Brain microvascular endothelial cell (primary cell): ENCODE measurements around the gene SIK1.
"Not testable (repeated sequence)": the region's sequence is repeated elsewhere in the genome, so short reads cannot be mapped to it uniquely, and the experiment has no call there.

Experiments used
- DNase-seq: peaks from one replicate; pipeline ENCODE4 v3.0.0-alpha.2; 2020
- H3K27ac ChIP-seq: fragments of 250-450 bp; sonication (Bioruptor Pico); 2 replicates; pipeline ENCODE4 v1.5.1; 2020; ENCODE audit warnings: mild to moderate bottlenecking, moderate library complexity
- H3K27me3 ChIP-seq: fragments of 250-450 bp; sonication (Bioruptor Pico); replicated peaks from 2 replicates; pipeline ENCODE4 v1.5.1; 2020; ENCODE audit warnings: mild to moderate bottlenecking
- H3K36me3 ChIP-seq: fragments of 250-450 bp; sonication (Bioruptor Pico); replicated peaks from 2 replicates; pipeline ENCODE4 v1.5.1; 2020; ENCODE audit warnings: mild to moderate bottlenecking
- H3K4me3 ChIP-seq: 2 replicates; pipeline ENCODE4 v1.5.1; 2011; ENCODE audit warnings: low read depth, mild to moderate bottlenecking, control low read depth, low read length, moderate library complexity
- in situ Hi-C: cut with HindIII; loops from 2 replicates; pipeline ENCODE4 v1.10.0; 2017; ENCODE audit warnings: low sequenced_read_pairs, low pct_ligation_motif_present

The SIK1 gene

GRCh38 chr21:43426004-43426403 lies 927 bp downstream of the SIK1 start:
- in situ Hi-C loops, H3K27me3 ChIP-seq, H3K4me3 ChIP-seq, H3K27ac ChIP-seq, DNase-seq, H3K36me3 ChIP-seq: not testable (repeated sequence)

GRCh38 chr21:43419475-43419874 lies 7.5 kb downstream of the SIK1 start:
- in situ Hi-C loops, DNase-seq, H3K4me3 ChIP-seq, H3K27me3 ChIP-seq, H3K27ac ChIP-seq, H3K36me3 ChIP-seq: not testable (repeated sequence)

- DNase-seq, in situ Hi-C loops: not testable (repeated sequence)
Observed at GRCh38 chr21:43414576-43414975, 12.4 kb downstream of the SIK1 start.

GRCh38 chr21:43412020-43412788 lies 14.7 kb downstream of the SIK1 start:
- H3K4me3 ChIP-seq, H3K36me3 ChIP-seq, DNase-seq, in situ Hi-C loops, H3K27me3 ChIP-seq, H3K27ac ChIP-seq: not testable (repeated sequence)

More at GRCh38 chr21:43414576-43414975, 12.4 kb downstream of the SIK1 start:
- H3K27me3 ChIP-seq, H3K27ac ChIP-seq, H3K36me3 ChIP-seq, H3K4me3 ChIP-seq: not testable (repeated sequence)

DNA sequence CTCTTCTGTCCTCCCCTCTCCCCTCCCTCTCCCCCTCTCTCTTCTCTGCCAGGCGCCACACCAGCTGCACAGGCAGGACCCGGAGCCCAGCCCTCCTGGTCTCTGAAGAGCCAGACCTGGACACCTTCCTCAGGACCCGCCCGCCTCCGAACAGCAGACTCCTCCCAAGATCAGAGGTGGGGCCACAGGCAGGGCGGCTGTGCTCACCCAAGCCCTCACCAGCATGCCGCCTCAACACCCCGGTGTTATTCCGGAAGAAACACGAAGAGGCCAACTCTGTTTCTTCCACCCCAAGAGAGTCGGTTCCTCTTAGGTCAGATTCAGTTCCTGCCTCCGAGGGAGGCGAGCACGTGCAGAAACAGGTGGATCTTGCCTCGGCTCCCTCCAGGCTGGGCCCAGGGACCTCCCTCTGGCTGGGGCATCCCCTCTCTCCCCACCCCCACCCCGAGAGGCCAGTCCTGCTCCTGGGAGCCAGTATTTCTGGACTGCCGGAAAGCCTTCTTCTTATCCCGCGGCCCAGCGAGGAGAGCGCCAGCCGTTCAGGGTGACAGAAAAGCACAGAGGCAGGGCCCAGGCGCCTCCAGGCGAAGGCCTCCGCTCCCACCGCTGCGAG lies 16.4 kb downstream of the SIK1 start:
- H3K27ac ChIP-seq, H3K27me3 ChIP-seq, in situ Hi-C loops, H3K36me3 ChIP-seq, H3K4me3 ChIP-seq, DNase-seq: not testable (repeated sequence)

DNA sequence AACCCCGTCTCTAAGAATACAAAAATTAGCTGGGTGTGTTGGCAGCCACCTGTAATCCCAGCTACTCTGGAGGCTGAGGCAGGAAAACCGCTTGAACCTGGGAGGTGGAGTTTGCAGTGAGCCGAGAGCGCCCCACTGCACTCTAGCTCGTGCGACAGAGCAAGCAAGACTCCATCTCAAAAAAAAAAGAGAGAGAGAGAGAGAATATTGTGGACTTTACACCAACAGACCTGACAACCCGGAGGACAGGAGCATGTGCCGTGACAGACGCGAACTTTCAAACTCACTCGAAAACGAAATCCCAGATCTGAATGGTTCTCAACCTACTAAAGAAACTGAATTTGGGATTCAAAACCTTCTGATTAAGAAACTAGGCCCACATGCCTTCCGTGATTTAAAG lies 19.8 kb downstream of the SIK1 start:
- H3K36me3 ChIP-seq, H3K27me3 ChIP-seq, H3K4me3 ChIP-seq, H3K27ac ChIP-seq, in situ Hi-C loops, DNase-seq: not testable (repeated sequence)

DNA sequence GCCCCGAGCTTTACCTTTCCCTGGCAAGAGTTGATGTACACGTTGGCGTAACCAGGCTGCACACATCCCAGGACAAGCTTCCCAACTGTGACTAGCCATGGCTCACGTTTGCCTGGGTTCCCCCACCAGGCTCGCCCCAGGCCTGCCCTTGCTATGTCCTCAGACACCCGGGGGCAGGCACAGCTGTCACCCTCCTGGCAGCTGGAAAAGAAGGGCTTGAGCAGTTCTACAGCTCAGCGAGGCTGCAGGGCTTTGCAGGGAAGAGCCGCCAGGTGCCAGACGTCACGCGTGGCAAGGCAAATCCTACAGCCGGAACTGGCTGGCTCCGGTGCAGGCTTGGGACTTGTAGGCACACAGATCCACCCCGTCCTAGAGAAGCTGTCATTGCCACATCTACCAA lies 22.5 kb downstream of the SIK1 start:
- H3K4me3 ChIP-seq, DNase-seq, H3K36me3 ChIP-seq, in situ Hi-C loops, H3K27me3 ChIP-seq, H3K27ac ChIP-seq: not testable (repeated sequence)

GRCh38 chr21:43403651-43404430 lies 23.1 kb downstream of the SIK1 start:
- H3K27ac ChIP-seq, H3K36me3 ChIP-seq, H3K27me3 ChIP-seq, in situ Hi-C loops, DNase-seq, H3K4me3 ChIP-seq: not testable (repeated sequence)

- DNase-seq, H3K36me3 ChIP-seq, in situ Hi-C loops, H3K27ac ChIP-seq, H3K27me3 ChIP-seq, H3K4me3 ChIP-seq: not testable (repeated sequence)
Observed at GRCh38 chr21:43401125-43401524, 25.8 kb downstream of the SIK1 start.

- in situ Hi-C loops, H3K4me3 ChIP-seq, H3K27me3 ChIP-seq, H3K36me3 ChIP-seq, DNase-seq, H3K27ac ChIP-seq: not testable (repeated sequence)
Observed at GRCh38 chr21:43399595-43400015, 27.3 kb downstream of the SIK1 start.

DNA sequence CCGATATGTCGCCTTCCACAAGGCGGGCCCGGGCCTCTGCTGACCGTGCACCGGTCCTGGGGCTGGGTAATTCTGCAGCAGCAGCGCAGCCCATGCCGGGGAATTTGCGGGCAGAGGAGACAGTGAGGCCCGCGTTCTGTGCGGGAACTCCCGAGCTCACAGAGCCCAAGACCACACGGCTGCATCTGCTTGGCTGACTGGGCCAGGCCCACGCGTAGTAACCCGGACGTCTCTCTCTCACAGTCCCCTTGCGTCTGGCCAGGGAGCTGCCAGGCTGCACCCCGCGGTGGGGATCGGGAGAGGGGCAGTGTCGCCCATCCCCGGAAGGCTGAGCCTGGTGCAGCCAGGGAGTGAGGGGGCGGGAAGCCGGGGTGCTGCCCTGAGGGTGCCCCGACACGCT lies 27.8 kb downstream of the SIK1 start:
- in situ Hi-C loops, DNase-seq, H3K4me3 ChIP-seq, H3K27me3 ChIP-seq, H3K27ac ChIP-seq, H3K36me3 ChIP-seq: not testable (repeated sequence)

DNA sequence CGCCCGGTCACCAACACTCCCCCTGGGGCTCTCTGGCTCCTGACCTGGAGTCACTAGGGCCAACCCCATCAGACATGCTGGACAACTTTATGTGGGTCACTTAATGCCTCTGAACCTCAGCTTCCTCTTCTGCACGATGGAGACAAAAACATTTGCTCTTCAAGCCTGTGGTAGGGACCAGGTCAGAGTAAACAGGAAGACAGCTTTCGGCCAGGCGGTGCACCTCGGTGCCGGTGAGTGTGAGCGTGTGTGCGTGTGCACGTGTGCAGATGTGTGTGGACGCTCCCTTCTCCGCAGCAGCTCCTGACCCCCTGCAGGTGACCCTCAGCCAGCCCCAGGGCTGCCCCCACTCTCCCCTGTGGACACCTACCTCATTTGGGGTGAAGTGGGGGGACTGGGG lies 28.4 kb downstream of the SIK1 start:
- H3K4me3 ChIP-seq, in situ Hi-C loops, DNase-seq: not testable (repeated sequence)

GRCh38 chr21:43398000-43398399 lies 28.9 kb downstream of the SIK1 start:
- DNase-seq, H3K27me3 ChIP-seq, H3K36me3 ChIP-seq, in situ Hi-C loops, H3K4me3 ChIP-seq, H3K27ac ChIP-seq: not testable (repeated sequence)

More for the DNA sequence above, 28.4 kb downstream of the SIK1 start:
- H3K36me3 ChIP-seq, H3K27ac ChIP-seq, H3K27me3 ChIP-seq: not testable (repeated sequence)

DNA sequence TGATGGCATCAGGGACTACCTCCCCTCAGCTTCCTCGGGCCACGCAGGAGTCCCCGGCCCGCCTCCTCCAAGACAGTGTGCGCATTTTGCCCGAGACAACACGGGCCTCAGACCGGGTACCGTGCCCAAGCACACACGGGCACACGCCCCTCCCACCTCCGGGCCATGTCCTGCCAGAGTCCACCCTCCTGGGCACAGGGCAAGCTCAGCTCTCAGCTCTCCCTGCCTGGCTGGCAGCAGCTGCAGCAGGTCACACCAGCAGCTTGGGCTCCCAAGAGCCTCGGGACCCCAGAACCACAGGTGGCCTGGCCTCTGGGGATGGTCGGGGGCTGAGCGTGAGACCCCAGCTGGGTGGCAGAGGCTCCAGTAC lies 29.5 kb downstream of the SIK1 start:
- H3K4me3 ChIP-seq, H3K27ac ChIP-seq, H3K36me3 ChIP-seq, DNase-seq, in situ Hi-C loops, H3K27me3 ChIP-seq: not testable (repeated sequence)
